GM18517 (cell line): Measurements from ENCODE around the gene DUSP9.

Source experiments
- ATAC-seq: cut with Tn5 transposase; IDR thresholded peaks from one replicate; pipeline ENCODE4 v1.9.1; 2021; ENCODE audit warnings: mild to moderate bottlenecking, moderate library complexity; ENCODE audit not compliant: unreplicated experiment

The DUSP9 gene

DNA sequence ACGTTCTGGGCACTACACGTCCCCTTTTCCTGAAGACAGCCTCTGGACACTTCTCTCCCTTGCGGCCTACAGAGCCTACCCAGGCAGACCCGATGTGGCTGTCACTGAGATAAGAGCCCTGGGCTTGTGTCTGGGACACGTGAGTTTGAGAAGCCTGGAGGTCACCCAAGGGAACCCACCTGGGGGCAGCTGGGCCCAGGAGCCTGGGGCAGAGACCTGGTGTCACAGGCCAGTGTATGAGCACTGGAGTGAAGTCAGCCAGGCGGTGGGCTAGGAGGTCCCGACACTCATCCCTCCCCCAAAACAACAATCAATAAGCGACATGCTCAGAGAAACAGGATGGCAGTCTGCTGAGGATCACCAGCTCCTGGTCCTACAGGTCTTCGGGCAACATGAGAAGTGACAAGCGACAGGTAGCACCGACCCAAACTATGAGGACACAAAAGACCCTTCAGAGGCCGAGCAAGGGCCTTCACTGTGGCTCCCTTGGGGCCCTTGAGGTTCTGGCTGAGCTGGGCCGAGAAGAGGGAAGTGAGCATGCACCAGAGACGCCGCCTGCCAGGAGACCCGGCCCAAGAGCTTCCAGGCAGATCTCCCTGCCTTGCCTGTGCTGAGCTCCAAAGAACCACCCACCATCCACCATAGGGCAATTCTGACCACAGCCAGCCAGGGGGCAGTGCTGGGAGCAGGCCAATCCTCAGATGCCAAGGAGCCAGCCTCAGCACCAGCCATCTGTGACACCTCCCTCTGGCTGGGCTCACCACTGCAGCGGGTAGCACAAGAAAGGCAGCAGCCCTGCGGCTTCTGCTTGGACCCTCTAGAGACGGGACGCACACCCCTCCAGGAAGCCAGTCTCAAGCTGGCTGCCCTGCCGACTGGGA lies 11.0 kb upstream of the DUSP9 start:
- no peak for ATAC-seq

DNA sequence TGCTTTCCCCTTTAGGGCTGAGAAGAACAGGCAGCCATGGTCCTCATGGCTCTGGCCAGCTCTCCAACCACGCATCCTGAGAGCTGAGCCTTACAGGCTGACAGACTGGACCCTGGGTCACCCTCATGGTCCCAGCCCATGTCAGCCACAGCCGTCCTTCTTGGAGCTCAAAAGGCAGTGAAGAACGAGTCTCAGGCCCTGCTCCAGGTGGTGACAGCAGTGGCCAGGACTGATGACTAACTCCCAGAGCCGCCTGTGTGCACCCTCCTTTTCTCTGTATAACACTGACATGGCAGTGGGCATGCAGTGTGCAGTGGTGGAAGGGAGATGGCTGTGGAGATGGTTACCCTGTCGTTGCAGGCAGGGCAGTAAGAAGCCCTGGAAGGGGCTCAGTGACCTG lies 10.3 kb upstream of the DUSP9 start:
- no peak for ATAC-seq

DNA sequence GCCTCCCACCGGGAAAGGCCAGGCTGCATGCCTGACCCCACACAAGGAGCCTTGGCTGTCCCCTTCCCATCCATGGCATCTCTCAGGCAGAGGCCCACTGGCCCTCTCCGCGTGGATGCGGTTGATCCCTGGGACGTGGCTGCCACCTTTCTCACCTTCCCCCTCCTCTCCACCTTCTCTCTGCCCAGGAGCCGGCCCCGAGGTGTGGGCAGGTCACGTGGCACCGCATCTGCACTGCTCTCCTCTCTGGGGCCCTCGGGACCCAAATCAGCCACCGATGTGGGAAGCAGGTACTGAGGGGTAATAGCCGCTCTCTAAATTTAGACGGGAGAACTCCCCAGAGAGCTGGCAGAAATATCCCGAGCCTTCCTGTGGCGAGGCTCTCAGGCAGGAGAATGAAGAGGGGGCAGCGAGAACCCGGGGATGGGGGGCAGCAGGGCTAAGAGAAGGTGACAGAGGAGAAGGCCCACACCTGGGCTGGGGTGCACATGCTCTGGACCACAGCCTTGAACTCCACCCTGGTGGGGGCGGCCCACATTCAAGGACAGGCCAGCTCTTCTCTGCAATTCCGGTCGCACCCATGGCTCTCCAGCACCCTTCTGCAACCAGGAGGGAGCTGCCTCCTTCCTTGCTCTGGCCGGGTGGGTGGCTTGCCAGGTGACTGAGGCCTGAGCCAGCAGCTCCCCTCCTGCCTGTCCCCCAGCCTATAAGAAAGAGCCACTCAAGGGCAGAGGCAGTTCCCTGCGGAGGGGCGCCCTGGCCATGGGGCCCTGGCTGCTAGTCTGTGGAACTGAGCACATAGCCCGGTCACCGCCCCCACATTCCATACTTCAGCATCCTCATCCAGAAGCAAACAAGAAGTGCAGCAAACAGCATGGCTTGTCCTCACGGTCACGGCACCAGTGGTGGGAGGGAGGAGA lies 9.6 kb upstream of the DUSP9 start:
- no peak for ATAC-seq

DNA sequence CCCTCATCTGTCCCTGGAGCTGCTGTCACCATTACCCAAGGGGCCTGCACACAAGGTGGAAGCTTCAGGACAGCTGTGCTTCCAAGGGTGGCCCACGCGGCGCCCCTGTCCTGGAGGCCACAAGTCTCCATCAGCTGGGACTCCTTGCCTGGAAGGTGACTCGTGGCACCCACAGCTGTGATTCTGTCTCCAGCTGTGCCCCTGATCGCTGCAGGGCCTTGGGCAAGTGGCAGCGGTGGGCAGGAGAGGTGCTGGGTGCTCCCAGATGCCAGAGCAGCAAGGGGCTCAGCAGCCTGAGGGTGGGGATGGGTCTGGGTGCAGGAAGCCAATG lies 9.0 kb upstream of the DUSP9 start:
- ATAC-seq = no peak

DNA sequence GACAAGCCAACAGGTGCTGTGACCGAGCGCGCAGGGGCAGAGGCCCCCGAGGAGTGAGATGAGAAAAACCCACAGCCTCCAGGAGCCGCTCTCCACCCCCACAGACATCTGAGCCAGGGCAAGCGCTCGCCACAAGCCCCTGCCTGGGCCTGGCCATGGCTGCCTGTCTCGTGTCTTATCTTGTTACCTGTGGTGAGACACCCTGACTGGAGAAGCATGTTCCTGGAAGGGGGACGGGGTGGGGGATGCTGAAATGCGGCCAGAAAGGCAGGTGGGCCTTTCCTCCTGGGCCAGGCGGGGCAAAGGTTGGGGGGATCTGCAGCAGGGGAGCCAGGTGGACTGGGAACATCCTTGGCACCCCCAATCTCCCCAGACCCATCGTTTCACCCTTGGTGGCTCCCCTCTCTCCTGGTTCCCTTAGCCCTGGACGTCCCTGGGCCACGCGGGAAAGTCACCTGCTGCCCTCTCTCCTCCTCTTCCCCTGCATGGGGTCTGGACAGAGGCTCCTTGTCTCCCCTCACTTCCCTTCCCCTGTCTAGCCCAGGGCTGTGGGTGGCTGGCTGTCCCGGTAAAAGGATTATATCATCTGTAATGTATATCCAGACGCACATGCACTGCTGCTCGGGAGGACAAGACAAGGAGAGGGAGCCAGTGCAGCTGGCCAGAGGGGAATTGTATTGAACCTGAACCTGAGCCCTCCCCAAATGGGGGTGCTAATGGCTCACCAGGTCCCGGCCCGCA lies 8.4 kb upstream of the DUSP9 start:
- no peak for ATAC-seq

DNA sequence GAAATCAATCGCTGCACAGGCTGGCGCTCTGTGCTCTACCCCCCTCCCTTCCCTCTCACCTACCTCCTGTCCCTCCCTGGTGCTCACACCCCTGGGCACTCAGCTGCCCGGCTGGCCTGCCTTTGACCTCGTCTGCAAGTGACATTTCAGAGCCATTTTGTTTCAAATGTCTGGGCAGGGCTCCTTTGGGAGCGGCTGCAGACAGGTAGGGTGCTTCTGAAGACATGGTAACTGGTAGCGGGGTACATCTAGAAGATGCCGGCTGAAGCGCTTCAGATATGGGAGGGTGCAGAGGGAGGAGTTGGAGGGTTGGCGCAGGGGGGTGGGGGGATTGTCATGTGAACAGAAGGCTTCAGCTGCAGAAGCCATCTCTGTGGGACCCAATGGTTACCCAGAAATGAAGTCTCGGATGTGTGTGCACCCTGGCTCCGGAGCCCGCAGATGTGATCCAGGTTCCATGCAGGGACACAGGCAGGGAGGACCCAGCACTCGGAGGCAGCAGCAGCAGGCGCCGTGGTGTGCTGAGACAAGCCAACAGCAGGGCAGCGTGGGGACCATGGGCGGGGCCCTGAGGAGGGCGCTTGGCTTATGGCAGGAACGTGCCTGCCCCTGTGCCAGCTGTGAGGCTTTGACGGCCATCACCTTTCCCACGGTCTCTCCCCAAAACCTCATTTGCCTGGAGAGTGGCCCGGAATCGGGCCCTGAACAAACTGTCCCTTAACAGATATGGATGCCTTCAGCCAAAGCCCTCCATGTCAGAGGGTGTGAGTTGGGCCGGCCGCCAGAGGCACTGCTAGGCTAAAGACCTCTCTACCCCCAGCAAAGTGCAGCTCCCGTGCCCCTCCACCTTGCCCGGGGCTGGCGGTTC lies 7.6 kb upstream of the DUSP9 start:
- no peak for ATAC-seq

DNA sequence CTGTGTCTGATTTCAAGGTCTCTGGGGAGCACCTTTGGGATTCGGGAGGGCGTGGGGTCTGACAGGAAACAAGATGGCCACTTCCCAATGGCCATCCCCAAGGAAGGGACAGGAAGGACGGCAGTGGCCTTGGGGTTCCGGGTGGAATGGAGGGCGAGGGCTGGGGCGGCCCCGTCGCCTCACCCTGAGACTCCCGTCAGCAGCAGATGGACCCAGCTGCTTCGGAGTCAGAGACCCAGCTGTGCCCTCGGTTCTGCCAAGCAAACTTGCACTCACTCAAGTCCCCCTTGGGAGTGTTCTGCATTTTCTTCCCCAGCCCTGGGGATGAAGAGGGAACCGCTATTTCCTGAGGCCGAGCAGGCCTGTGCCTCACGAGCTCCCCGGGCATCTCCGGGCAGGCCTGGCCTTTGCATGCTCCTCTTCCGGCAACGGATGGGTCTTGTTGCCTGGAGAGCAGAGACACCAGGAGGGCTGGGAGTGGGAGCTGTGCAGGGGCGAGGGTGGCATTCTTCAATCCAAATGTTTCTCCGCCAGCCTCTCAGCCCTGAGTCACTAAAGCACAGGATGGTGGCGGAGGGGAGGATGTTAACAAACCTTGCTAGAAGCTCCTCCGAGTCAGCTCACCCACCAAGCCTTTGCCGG lies 6.8 kb upstream of the DUSP9 start:
- no peak for ATAC-seq

DNA sequence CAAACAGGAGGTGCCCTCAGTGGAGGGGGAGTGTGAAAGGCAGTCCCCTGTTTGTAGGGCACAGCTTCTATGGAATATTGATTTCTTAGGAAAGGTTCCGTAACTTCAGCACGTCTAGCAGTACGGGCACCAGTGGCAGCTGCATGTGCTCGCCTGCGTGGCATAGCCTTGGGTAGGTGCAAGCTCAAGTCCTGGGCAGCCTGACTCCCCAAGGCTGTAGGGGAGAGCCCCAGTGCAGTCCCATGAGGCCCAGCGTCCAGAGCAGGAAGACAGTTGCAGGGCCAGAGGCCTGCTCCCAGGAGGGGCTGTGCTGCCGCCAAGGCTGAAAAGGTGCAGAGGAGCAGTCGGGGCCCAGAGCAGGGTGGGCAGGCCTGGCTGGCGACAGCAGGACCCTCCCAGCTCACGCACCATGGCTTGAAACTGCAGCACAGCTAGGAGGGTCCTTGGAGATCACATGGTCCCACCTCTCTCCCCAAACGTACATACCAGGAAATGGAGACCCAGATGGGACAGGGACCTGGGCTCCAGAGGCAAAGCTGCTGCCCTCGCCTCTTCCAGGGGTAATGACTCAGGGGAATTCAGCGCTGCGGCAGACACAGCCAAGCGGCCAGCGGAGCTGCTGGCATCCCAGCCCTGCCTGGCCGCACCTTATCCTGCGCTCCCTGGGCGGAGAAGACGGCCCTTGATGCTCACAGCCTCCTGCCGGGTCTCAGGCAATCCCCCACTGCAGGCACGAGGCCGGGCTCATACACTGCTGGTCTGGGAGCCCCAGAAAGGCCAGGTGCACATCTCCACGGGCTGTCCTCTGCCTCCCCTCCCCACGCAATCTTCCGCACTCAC lies 6.0 kb upstream of the DUSP9 start:
- no peak for ATAC-seq

DNA sequence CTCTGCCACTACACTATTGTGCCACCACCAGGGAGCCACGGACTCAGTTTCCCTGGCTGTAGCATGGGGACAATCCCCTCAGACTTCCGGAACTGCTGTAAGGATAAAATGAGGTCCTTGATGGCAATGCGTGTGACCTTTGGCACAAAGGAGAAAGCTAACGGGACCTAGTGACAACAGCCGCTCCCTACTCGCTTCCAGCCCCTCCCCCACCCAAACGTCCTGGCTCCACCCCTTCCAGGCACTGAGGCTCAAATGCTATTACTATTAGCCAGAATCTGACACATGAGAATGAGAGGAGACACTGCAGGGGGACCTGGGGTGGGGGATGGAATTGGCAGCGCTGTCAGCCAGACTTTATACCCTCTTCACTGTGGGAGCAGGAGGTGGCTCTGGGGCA lies 5.4 kb upstream of the DUSP9 start:
- ATAC-seq = no peak

DNA sequence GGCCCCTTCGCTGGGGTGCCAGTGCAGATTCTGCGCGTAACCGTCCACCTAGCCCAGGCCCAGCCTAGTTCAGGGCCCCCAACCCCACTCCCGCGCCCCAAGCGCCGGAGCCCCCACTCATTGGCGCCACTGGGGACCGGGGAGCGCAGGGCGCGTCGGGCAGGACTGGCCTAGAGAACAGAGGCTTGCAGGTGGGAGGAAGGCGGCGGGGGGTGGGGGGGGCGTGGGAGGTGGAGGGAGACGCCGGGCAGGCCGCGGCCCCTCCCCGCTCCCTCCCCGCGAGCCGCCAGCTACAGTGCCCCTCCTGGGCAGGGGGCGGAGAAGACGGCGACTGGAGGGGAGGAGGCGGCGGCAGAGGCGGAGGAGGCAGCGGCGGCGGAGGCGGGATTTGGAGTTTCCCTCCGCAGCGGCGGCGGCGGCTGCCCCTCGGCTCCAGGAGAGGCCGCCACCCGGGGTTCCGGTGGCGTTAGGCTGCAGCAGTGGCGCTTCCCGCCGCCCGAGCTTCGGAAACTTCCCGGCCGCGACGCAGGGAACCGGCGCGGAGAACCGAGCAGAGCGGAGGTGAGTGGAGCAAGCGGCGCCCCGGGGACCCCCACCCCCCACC lies 4.8 kb upstream of the DUSP9 start:
- no peak for ATAC-seq

DNA sequence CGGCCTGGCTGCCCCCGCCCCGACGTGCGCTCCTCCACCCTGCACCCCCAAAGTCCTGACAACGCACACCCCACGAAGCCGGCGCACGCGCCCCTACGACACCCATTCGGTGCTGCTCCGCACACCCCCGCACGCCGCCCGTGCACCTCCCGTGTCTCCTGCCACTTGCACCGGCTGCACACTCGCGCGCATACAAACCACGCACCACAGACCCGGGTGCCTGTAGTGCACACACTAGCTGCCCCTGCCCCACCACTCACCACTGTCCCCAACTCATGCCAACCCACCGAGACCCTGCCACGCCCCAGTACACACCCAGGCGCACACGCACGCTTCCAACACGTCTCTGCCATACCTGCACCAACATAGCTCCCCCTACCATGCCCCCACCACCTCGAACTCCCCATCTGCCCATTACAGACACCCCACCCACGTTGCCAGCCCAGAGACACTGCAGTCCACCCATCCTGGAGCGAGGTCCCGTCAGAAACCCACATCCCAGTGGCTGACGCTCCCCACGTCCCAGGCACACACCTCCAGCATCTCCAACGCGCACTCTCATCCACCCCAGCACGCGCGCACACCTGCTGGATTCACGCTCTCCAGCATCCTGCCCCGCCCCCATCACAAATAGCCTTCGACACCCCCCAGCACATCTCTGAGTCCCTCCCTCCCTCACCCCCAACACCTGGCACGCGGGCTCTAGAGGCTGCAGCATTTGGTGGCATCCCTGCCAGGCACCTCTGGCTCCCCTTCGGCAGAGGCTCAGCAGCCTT lies 4.2 kb upstream of the DUSP9 start:
- no peak for ATAC-seq

DNA sequence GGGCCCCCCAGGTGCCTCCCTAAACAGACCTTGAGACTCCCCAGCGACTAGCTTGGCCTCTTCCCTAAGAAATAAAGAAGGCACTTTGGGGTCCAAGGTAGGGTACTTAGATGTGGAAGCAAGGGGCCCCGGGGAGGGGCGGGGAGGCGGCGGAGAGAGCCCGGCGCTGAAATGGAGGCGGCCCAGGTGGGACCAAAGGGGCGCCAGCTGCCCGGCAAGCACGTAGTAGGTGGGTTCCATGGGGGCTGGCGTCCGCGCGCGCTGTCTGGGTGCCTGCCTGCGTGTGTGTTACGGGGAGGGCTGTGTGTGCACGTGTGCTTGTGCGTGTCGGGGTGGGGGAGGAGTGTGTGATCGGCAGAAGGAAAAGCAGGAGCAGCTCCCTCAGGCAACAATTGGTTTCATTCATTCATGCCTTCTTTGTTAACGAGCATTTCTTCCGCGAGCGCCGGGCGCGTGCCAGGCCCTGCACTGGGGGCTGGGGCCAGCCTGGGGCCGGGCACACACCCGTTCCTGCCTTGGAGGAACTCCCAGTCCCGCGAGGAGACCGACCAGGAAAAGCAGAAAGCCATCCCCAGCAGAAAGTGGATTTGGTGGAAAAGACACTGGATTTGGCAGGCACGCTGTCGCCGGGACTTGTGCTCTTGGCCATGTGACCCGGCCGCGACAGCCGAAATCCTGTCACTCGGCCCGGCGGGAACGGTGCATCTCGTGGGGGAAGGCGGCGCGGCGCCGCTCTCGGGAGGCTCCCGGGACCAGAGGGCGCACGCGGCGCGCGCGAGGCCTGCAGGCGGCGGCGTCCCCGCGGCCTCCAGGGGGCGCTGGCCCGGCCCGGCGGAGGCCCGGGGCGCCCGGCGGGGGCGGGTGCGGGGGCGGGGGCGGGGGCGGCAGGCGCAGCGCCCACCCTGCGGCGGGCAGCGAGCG lies 3.3 kb upstream of the DUSP9 start:
- ATAC-seq = no peak

DNA sequence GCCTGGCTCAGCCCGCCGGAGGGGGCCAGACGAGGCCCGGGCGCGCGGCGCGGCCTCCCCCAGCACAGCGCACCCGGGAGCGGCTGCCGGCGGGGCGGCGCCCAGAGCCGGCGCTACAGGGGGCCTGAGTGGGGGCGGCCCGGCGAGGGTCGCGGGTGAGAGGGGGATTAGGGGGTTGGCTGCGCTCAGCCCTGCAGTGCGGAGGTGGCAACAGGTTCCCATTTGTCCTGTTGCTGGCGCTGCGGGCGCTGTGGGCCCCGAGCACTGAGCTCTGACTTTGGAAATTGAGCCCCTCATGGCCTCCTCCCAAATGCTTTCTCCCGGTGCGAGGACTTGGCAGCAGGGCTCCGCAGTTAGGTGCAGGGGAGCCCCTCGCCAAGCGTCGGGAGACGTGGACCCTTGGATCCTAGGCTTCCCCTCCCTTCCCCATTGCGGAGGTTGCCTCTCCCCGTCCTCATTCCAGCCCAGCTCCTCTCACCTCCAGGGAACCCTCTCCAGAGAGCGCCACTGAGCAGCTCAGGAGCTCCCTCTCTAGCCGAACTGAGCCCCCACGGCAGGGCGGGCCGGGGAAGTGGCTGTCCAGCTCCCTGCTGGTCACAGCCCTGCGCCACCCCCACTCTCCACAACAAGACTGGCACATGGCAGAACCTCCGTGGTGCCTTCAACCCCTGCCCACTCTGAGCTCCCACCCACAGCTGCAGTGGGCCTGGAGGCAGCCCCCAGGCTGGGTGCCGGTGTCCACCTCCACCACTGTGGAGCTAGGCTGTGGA lies 2.5 kb upstream of the DUSP9 start:
- no peak for ATAC-seq

DNA sequence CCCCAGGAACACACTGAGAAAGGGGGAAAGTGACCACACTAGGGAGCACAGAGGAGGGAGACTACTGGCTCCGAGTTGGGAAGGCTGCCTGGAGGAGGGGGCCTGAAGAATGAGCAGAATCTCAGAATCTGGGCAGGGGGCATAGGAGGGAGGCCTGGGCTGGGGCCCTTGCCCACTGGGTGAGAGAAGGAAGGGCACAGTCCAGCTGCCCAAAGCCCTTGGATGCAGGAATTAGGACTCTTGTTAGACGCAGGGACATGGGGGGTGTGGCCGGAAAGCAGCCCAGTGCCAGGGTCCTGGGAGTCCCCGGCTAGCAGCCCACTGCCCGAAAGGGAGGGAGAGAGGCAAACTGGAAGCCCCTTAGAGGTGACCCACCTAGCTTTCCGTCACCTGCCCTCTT lies 1.9 kb upstream of the DUSP9 start:
- no peak for ATAC-seq

DNA sequence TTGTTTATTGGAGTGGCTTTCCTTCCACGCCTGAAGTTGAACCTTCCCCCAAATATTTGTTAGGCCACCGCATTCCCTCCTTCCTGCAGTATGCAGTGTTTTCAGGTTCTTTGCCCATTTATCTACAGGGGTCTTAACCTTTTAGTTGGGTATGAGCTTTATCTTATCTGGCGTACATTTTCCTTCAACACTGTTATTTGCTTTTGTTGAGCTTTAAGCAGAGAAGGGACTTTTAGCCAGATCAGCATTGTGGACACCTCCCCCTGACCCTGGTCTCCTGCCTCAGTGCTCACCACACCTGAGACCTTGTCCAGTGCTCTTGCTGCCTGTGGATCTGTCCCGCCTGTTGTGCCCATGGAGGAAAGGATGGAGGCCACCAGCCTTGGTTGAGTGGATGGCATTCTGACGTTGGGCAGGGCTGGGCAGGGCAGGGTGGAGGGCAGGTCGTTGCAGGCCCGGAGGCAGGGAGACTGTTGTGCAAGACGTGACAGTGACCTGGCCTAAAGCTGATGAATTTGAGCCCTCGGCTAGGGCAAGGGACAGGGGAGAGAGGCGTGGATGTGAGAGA lies 998 bp upstream of the DUSP9 start:
- ATAC-seq = no peak
